ENCODE measurements around the gene MAST1.

Gene MAST1

GRCh38 chr19:12867120-12868099 lies 29.1 kb downstream of the MAST1 start:
- peaks cover 4% of the 10 kb centered on the region for H3K27me3 Mint-ChIP-seq
- peak overlapping the region; percentile 71 for H3K4me3 Mint-ChIP-seq
- DNase-seq (peak; percentile 80), ATAC-seq (peak; percentile 55)
- H3K27ac Mint-ChIP-seq = no peak overlapping the region
- no peaks in the 10 kb centered on the region for H3K36me3 Mint-ChIP-seq (ENCODE audit: low read depth)
- peaks cover 3% of the 10 kb centered on the region for H3K9me3 Mint-ChIP-seq
- H3K4me1 Mint-ChIP-seq = peaks cover 11% of the 10 kb centered on the region

DNA sequence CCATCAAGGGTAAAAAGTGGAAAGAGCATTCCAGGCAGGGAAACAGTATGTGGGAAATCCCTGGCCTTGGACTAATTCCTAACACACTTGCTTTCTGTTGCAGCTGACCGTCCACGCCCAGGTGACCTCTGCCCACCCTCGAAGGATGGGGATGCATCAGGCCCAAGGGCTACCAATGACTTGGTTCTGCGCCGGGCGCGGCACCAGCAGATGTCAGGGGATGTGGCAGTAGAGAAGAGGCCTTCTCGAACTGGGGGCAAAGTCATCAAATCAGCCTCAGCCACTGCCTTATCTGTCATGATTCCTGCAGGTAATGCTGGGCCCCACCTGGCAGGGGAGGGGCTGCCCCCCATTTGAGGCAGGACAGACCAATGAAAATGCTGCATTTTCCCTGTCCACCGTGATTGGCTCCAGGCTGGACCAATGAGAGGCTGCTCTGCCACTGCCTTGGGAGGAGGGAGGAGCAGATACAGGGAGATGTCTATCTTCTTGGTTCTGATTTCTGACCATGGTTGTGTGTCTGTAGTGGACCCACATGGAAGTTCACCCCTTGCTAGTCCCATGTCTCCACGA lies 30.3 kb downstream of the MAST1 start:
- Mint-ChIP-seq H3K27me3 (peaks cover 4% of the 10 kb centered on the region), H3K36me3 (ENCODE audit: low read depth) (peaks cover 6% of the 10 kb centered on the region), H3K9me3 (peaks cover 4% of the 10 kb centered on the region), H3K27ac (no peak overlapping the region), H3K4me1 (peaks cover 11% of the 10 kb centered on the region), H3K4me3 (no peak overlapping the region)
- ATAC-seq (no peak), DNase-seq (no peak)

GRCh38 chr19:12871681-12872080 lies 33.4 kb downstream of the MAST1 start:
- Mint-ChIP-seq H3K36me3 (ENCODE audit: low read depth) (peaks cover 8% of the 10 kb centered on the region), H3K9me3 (peaks cover 4% of the 10 kb centered on the region), H3K27me3 (no peaks in the 10 kb centered on the region), H3K4me1 (peaks cover 10% of the 10 kb centered on the region), H3K27ac (no peak overlapping the region), H3K4me3 (no peak overlapping the region)
- DNase-seq (no peak), ATAC-seq (no peak)

DNA sequence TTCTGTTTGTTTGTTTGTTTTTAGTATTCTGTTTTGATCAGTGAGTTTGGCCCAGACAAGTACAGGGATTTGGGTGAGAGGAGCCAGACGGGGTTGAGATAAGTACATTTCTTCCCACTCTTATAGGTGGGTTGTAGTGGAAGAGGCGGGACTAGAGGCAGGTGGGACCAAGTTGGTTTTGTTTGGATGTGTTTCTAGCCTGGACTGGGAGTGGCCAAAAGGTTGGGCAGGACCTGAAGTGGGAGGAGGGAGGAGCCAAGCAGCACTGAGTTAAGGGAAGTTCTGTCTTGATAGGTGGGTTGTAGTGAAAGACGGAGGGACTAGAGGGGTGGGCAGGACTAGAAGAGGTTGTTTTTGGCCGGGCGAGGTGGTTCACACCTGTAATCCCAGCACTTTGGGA lies 33.9 kb downstream of the MAST1 start:
- Mint-ChIP-seq H3K9me3 (peaks cover 4% of the 10 kb centered on the region), H3K36me3 (ENCODE audit: low read depth) (peaks cover 8% of the 10 kb centered on the region), H3K27me3 (no peaks in the 10 kb centered on the region), H3K4me1 (peaks cover 5% of the 10 kb centered on the region), H3K27ac (no peak overlapping the region), H3K4me3 (no peak overlapping the region)
- ATAC-seq = no peak
- no peak for DNase-seq

- Mint-ChIP-seq H3K9me3 (peaks cover 4% of the 10 kb centered on the region), H3K27ac (no peak overlapping the region), H3K27me3 (no peaks in the 10 kb centered on the region), H3K36me3 (ENCODE audit: low read depth) (peaks cover 13% of the 10 kb centered on the region), H3K4me1 (peaks cover under 1% of the 10 kb centered on the region), H3K4me3 (no peak overlapping the region)
- peak; percentile 57 for DNase-seq
- ATAC-seq = peak; percentile 14
Measured at GRCh38 chr19:12872941-12873890, 34.9 kb downstream of the MAST1 start.

- DNase-seq = no peak
- Mint-ChIP-seq H3K4me1 (no peaks in the 10 kb centered on the region), H3K9me3 (peaks cover 4% of the 10 kb centered on the region), H3K4me3 (no peak overlapping the region), H3K27me3 (no peaks in the 10 kb centered on the region), H3K36me3 (ENCODE audit: low read depth) (peaks cover 14% of the 10 kb centered on the region), H3K27ac (no peak overlapping the region)
- ATAC-seq = peak; percentile 8
Measured at GRCh38 chr19:12873891-12874745, 35.8 kb downstream of the MAST1 start.

GRCh38 chr19:12875086-12875485 lies 36.8 kb downstream of the MAST1 start:
- H3K4me1 Mint-ChIP-seq = peaks cover 1% of the 10 kb centered on the region
- DNase-seq (no peak), ATAC-seq (no peak)
- no peak overlapping the region for H3K4me3 Mint-ChIP-seq
- no peak overlapping the region for H3K27ac Mint-ChIP-seq
- H3K36me3 Mint-ChIP-seq (ENCODE audit: low read depth) = peaks cover 14% of the 10 kb centered on the region
- no peaks in the 10 kb centered on the region for H3K27me3 Mint-ChIP-seq
- peaks cover 4% of the 10 kb centered on the region for H3K9me3 Mint-ChIP-seq

DNA sequence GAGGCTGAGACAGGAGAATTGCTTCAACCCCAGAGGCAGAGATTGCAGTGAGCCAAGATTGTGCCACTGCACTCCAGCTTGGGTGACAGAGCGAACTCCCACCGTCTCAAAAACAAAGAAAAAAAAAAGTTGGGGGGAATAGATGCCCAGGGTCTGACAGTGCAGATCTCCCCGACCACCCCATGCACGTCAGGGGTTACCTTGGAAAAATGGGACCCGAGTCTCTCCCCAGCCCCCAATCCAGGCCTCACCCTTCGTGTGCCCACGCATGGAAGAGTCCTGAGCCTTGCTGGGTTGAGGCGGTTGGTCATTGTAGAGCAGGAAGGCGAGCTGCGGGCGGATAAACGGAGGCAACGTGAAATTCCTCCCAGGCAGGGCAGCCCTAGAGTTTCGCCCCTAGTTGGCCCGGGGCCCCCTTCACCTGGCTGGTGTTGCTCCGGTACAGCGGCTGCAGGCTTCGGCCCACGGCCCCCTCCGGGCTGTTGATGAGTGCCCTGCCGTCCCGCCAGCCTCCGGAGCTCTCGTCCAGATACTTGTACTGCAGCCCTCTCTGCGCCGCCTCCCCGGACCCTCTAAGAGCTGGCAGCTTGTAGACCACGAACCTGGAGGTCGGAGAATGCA lies 42.3 kb downstream of the MAST1 start:
- Mint-ChIP-seq H3K27ac (peak overlapping the region; percentile 56), H3K4me1 (peaks cover 28% of the 10 kb centered on the region), H3K4me3 (peak overlapping the region; percentile 85), H3K36me3 (ENCODE audit: low read depth) (peaks cover 6% of the 10 kb centered on the region), H3K27me3 (no peaks in the 10 kb centered on the region), H3K9me3 (peaks cover 6% of the 10 kb centered on the region)
- ATAC-seq (no peak), DNase-seq (peak; percentile 42)

DNA sequence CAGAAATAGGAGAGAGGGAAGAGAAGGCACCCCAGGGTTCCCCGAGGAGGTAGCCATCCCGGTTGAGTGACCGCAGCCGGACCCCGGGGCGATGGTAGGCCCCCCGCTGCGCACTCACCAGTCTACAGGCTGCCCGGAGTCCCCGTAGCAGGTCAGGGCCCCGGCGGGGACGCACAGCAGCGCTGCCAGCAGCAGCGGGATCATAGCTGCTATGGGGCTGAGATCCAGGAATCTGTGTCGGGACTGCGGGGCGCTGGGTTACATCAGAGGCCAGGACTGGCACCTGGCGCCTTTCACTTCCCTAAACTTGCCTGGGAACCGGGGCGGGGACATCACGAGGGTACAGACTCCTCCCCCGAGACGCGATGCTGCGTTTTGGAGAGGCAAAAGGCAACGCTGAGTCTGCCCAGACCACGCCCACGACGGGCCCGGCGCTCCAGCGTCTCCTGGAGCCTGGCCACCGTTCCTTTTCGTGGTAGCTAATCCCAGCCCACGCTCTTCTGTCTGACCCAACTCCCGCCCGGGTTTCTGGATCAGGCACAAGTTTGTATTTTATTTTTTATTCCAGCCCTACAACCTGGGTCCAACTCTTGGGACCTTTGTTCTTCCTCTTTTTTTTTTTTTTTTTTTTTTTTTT lies 43.0 kb downstream of the MAST1 start, which contains the start of gene DNASE2:
Gene DNASE2 (minus strand): TSS at position 278 of the 637 bp plus-strand sequence. CDS start 74 bp downstream, at position 204.
- no peaks in the 10 kb centered on the region for H3K27me3 Mint-ChIP-seq
- peak within 1 kb of the TSS; percentile 85 for H3K4me3 Mint-ChIP-seq
- H3K36me3 Mint-ChIP-seq (ENCODE audit: low read depth) = peaks cover 6% of the 10 kb centered on the region
- peak; percentile 95 for DNase-seq
- H3K9me3 Mint-ChIP-seq = peaks cover 6% of the 10 kb centered on the region
- H3K27ac Mint-ChIP-seq = peak within 1 kb of the TSS; percentile 79
- ATAC-seq = peak; percentile 75
- H3K4me1 Mint-ChIP-seq = peaks cover 29% of the 10 kb centered on the region

GRCh38 chr19:12882589-12882988 lies 44.3 kb downstream of the MAST1 start:
- peak overlapping the region; percentile 85 for H3K4me3 Mint-ChIP-seq
- H3K27ac Mint-ChIP-seq = no peak overlapping the region

GRCh38 chr19:12884202-12884601 lies 45.9 kb downstream of the MAST1 start:
- H3K27me3 Mint-ChIP-seq = no peaks in the 10 kb centered on the region
- no peak overlapping the region for H3K27ac Mint-ChIP-seq
- peaks cover 34% of the 10 kb centered on the region for H3K4me1 Mint-ChIP-seq
- peak overlapping the region; percentile 21 for H3K4me3 Mint-ChIP-seq
- H3K36me3 Mint-ChIP-seq (ENCODE audit: low read depth) = no peaks in the 10 kb centered on the region
- H3K9me3 Mint-ChIP-seq = peaks cover 6% of the 10 kb centered on the region
- DNase-seq (no peak), ATAC-seq (no peak)

More at GRCh38 chr19:12882589-12882988, 44.3 kb downstream of the MAST1 start:
- ATAC-seq (no peak), DNase-seq (no peak)
- peaks cover 34% of the 10 kb centered on the region for H3K4me1 Mint-ChIP-seq
- H3K36me3 Mint-ChIP-seq (ENCODE audit: low read depth) = peaks cover 6% of the 10 kb centered on the region
- peaks cover 6% of the 10 kb centered on the region for H3K9me3 Mint-ChIP-seq
- H3K27me3 Mint-ChIP-seq = no peaks in the 10 kb centered on the region

DNA sequence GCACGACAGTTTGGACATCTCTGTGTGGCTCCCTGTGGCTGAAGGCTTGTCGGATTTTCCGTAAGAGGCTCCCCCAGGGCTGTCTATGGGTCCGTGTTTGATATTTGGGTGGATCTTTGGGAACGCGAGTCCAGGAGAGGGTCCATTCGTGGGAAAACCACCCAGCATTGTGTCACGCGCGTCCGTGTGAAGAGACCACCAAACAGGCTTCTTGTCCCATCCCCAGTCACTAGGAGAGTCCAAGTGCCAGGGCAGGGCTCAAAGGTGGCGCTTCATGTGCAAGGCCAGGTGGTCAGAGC lies 46.3 kb downstream of the MAST1 start:
- no peaks in the 10 kb centered on the region for H3K36me3 Mint-ChIP-seq (ENCODE audit: low read depth)
- H3K27ac Mint-ChIP-seq = no peak overlapping the region
- ATAC-seq (no peak), DNase-seq (no peak)
- peaks cover 34% of the 10 kb centered on the region for H3K4me1 Mint-ChIP-seq
- H3K4me3 Mint-ChIP-seq = peak overlapping the region; percentile 82
- H3K9me3 Mint-ChIP-seq = peaks cover 6% of the 10 kb centered on the region
- H3K27me3 Mint-ChIP-seq = no peaks in the 10 kb centered on the region
